GM12891 (cell line): ENCODE results near the gene TMEM178A.

Experiments used
- PAX5 ChIP-seq: IDR thresholded peaks from 2 replicates; pipeline ENCODE4 v1.6.1; 2011; ENCODE audit warnings: low read length, moderate library complexity, mild to moderate bottlenecking; ENCODE audit not compliant: insufficient read depth, severe bottlenecking
- POLR2A ChIP-seq: IDR thresholded peaks from 2 replicates; pipeline ENCODE4 v1.6.1; 2011; ENCODE audit warnings: low read depth, low read length, control low read depth
- POLR2AphosphoS5 ChIP-seq: IDR thresholded peaks from 2 replicates; pipeline ENCODE4 v1.6.1; 2011; ENCODE audit warnings: low read depth, low read length, control low read depth
- POU2F2 ChIP-seq: IDR thresholded peaks from 2 replicates; pipeline ENCODE4 v1.6.1; 2011; ENCODE audit warnings: low read depth, mild to moderate bottlenecking, control low read depth, low read length, moderate library complexity
- SPI1 ChIP-seq: IDR thresholded peaks from 2 replicates; pipeline ENCODE4 v1.6.1; 2011; ENCODE audit warnings: low read depth, low read length, control low read depth
- TAF1 ChIP-seq: IDR thresholded peaks from 2 replicates; pipeline ENCODE4 v1.6.1; 2011; ENCODE audit warnings: low read depth, low read length, control low read depth

- TF ChIP-seq POLR2AphosphoS5 (no peak), POU2F2 (no peak), POLR2A (no peak), SPI1 (no peak), PAX5 (no peak), TAF1 (no peak)
Measured at GRCh38 chr2:39725401-39725800, 59.7 kb downstream of the TMEM178A start.
